HG03280 (cell line): ENCODE results near the gene KCTD8.
"Not testable (repeated sequence)": the region's sequence is repeated elsewhere in the genome, so short reads cannot be mapped to it uniquely, and the experiment has no call there.

Experiments
- ATAC-seq: cut with Tn5 transposase; IDR thresholded peaks from one replicate; pipeline ENCODE4 v1.9.1; 2021; ENCODE audit warnings: mild to moderate bottlenecking, moderate library complexity; ENCODE audit not compliant: unreplicated experiment

KCTD8 gene

DNA sequence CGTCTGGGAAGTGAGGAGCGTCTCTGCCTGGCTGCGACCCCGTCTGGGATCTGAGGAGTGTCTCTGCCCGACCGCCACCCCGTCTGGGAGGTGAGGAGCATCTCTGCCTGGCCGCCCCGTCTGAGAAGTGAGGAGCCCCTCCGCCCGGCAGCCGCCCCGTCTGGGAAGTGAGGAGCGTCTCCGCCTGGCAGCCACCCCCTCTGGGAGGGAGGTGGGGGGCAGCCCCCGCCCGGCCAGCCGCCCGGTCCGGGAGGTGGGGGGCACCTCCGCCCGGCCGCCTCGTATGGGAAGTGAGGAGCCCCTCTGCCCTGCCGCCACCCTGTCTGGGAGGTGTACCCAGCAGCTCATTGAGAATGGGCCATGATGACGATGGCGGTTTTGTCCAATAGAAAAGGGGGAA, 280.8 kb downstream of the KCTD8 start:
- not testable (repeated sequence) for ATAC-seq

DNA sequence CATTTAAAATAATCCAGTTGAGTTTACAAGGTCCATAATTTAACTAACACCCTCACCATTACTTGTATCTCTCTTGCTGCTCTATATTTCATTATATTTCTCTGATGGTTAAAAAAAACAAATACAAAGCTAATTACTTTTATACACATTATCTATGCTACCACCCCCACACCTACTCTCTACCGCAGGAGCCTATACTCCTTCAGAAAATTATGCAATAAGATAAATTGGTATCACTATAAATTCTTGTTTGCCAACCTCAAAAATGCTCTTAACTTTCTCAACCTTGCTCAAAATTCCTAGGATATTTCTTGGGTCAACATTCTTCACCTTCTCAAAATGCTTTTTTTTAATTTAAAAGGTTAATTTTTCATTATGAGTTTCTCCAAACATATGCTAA, 282.7 kb downstream of the KCTD8 start:
- no peak for ATAC-seq

DNA sequence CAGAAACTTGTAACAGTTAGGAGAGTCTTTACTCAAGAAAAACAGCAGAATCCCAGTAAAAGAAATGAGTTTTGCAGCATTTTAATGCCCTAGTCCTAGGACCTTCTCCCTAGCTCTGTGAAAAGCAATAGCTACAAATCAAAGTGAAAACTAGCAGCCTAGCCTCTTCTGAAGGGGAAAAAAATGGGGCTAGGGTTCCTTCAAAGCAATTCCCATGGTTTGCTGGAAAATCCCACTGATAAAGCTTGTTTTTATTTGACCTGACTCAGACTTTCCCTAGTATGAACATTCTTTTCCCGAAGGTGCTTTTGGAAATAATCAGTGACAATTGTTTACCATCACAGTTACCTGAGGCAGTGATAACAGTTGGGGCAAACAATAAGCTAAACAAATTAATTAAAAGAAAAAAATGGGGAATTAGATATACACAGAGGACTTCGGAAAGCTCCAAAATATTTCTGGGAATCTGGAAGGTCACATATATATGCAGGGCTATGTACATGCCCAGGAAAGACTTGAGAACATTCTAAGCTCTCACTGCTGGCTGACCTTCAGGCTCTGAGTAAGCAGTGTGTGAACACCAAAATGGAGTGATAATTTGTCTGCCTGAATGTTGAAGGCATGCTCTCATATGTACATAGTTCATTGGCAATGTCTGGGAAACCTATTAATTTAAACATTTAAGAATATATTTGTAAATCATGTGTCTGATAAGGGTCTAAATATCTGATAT, 285.9 kb downstream of the KCTD8 start:
- no peak for ATAC-seq

DNA sequence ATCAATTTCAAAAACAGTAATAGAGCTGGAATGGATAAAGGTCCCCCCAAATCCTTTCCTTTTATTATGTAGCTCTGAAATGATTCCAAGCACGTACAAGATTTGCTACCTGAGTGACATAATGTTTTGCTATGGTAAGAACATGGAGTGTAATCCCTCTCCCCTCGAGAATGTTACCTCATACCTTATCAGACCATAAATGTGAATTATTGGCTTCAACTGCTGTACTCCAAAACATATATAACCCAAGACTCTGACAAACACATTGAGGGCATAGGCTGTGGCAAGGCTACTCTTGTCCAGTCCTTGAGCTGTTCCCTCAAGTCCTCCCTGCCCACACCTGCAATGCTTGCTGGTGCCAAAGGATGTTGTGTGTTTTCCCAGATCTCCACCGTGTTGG, 286.9 kb downstream of the KCTD8 start:
- no peak for ATAC-seq

DNA sequence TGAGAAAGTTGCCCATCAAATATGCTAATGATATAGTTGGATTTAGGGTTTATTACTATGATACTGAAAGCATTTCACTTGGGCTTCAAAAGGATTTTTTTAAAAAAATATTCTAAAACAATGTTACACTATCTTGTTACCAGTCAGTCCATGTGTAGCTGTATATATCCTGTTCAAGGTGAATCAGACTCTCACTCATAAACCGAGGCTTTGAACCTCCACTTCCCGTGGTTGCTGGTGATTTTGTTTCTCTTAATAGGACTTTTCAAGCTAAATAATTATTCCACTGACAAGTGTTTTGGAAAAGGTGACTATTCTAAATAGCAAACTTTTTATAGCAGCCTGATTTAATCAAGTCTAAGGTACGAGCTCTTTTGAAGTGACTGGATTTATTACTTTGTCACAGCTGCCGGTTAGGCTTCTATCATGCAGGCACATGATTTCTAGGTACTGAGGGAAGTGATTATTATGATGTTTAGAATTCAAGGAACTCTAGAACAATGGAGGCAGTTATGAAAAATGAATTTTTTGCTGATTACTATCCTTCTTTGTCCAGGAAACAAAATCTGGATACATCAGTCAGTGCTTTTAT, 287.7 kb downstream of the KCTD8 start:
- no peak for ATAC-seq

DNA sequence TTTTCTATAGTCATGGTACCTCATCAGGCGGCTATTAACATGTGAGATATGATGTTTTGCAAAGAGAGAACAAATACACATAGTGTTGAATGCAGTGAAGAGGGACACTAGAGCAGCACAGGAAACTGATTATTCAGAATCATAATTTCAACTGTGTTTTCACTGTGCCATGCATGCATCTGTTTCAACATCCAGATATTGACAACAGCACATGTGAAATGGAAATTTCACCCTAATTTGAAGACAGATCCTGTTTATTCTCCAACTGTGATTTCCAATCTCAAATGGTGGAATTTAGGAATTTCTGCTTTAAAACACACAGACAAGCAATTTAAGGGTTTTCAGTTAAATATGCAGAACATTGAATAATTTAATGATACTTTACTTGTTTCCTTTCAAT, 288.6 kb downstream of the KCTD8 start:
- ATAC-seq: no peak

DNA sequence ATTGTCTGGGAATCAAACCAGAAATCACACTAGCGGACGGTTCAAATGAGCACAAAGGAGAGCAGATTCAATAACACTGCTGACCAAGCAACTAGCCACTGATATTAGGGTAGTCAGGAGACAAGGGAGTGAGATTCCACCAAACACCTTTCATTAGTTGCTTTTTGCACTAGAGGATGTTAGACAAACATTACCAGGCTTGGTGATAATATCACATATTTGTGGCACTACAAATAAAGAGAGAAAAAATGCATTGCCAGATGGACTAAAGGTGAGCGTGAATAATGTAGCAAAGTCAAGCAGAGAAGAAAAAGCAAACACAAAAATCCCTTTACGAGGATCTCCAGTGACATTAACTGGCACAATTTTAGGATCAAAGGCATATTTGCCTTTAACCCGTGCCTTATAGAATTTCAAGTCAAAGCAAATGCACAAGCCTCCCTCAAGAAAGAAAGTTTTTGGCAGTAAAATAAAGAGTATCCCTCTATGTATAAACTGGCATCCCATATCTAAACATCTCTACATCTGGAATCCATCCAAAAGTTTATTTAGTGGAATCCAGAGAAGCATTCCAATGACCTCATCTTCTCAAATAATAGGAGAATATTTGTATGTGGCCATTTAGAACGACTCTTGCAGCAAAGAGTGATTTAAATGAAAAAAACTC, 290.9 kb downstream of the KCTD8 start:
- no peak for ATAC-seq

DNA sequence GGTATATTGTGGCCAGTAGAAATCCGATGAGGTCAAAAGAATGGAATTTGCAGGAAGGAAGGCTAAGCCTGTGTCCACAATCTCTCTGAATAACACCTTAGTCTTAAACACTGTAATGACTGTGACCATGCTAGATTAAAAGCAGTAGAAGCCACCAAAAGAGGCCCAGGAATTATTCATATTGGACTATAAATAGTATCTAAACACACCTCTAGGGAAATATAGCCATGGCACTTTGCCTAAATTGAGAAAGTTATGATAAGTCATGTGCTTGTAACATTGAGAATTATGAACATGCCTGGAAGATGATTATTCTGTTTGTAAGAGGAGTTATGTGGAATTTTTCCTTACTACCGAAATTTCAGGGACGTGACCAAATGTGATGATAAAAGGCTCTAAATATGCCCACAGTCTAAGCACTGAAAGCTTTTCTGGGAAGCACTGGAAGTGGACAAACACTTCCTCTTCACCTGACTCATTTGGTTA, 298.5 kb downstream of the KCTD8 start:
- no peak for ATAC-seq

DNA sequence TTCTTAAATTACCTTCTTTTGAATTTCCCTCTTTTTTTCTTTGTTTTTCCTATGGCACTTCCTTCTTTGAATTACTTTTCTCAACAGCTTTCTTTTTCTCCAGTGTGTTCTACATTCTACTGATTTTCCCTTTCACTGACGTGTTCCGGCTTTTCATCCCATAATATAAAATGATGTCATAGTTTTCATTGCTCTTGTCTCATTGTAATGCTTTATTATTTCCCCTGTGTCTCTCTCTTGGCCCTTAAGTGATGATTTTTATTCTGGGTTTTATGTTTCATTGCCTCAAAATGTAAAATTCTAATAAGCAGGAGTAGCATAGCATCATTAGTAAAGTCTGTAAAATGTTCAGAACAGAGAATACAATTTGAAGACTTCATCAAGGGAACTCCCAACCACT, 299.3 kb downstream of the KCTD8 start:
- ATAC-seq: no peak

DNA sequence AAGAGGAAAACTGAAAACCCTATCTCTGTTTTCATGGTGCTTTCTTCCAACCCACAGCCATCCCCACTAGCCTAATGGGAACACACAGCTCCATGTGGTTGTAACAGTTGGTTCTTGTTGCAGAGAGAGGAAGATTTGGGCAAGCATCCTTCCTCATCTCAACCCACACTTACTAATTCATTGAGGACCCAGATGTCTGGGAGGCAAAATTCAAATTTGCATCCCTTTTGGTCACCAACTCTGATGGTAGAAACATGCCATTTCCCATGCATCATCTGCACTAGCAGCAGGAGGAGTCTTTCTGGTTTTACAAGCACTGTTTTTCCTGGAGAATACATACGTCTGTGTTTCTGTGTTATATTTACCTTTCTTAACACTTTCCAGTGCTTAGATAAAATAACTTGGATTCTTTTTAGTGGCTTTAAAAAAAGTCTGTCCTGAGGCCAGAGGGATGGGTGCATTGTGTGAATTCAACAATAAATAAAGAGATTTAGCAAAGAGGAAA, 301.0 kb downstream of the KCTD8 start:
- no peak for ATAC-seq

DNA sequence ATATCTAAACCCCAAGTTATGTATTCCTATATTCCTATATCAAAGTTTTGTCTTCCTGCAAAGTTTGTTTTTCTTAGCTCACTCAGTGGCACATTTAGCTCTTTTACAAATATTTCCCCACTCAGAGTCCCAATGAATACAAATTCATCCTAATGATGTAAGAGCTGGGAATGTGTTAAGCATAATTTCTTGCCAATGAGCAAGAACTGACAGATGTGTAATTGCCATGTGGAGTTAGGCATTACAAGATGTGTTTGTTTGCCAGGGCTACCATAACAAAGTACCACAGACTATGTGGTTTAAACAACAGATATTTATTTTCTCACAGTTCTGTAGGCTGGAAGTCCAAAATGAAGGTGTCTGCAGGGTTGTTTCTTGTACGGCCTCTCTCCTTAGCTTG, 302.1 kb downstream of the KCTD8 start:
- no peak for ATAC-seq

DNA sequence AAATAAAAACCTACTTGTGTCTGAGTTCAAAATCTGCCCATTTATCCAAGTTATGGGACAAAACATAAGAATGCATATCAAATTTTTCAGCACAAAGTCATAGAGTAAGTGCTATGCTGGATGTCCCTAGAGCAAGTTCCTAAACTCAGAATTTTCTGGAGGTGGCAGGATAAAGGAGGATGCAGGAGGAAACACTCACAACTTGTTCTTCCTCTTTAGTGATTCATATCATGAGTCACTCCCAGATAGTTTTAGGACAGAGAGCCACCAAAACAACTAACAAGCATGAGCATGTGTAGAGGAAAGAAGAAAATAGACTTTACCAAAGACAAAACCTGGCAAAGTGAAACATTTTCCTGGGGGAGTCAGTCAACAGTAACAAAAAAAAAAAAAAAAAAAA, 302.7 kb downstream of the KCTD8 start:
- no peak for ATAC-seq

DNA sequence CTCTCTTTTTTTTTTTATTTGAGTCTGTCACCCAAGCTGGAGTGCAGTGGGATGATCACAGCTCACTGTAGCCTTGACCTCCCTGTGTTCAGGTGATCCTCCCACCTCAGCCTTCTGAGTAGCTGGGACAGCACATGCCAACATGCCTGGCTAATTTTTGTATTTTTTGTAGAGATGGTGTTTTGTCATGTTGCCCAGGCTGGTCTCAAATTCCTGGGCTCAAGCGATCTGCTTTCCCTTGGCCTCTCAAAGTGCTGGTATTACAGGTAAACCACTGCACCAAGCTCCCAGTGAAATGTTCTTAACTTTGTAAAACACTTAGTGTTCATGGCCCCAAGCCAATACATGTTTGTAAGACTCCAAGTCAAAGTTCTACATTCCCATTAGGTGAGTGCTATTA, 316.1 kb downstream of the KCTD8 start:
- ATAC-seq: no peak
